Stimulated activated CD8-positive, alpha-beta memory T cell treated with anti-CD3 and anti-CD28 coated beads, Interleukin-15, amount 100 ng/mL, for 4 hours (primary cell): Measurements from ENCODE around the gene GNAT1.
"Not testable (repeated sequence)": the region's sequence is repeated elsewhere in the genome, so short reads cannot be mapped to it uniquely, and the experiment has no call there.

Experiments
- DNase-seq, 2 donors: peaks; one replicate each; pipeline ENCODE4 v3.0.0-alpha.2; 2020; ENCODE audit warnings: low read depth in 2 of 2

Gene GNAT1

DNA sequence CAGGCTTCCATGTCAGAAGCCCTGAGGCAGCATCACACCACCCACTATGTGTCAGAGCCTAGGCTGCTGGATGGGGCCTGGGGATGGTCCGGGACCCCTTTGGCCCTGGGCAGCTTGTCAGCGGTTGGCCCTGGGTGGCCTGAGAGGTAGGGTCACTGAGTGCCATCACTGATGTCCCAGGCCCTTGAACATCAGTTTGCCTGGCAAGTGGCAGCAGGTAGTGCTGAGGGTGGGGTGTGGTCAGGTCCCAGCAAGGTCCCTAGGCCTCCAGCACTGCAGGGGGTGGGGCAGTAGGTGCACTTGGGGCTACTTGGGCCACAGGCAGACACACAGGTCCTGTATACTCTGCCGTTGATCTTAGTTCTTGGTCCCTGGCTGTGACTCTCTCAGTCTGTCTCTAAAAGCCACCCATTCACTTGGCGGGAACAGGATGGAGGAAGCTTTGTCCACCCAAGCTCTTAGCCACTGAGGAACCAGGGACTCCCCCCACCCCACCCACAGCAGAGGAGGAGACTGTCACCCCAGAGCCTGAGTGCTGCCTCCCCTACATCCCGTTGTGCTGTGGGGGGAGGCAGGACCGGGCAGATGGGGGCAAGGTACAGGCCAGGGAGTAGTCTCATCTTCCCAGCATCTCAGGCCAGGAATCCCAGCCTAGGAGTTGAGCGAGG, 50.4 kb downstream of the GNAT1 start:
- no peak for DNase-seq

DNA sequence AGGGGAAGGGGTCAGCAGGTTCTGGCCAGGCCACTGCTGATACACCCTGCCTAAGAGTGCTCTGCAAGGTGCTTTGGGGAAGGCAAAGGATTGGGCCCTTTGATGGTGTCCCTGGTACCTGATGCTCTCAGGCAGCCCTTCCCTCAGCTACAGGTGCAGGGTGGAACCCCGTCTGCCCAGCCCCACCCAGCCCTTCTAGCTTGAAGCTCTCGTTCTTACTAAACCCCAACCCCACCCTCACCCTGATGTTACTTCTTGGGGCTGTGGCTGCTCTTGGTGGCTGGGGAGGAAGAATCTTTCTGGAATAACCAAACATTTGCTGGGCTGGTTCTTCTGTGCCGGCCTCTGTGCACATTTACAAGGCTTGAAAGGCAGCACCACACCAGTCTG, 51.0 kb downstream of the GNAT1 start:
- DNase-seq: no peak

DNA sequence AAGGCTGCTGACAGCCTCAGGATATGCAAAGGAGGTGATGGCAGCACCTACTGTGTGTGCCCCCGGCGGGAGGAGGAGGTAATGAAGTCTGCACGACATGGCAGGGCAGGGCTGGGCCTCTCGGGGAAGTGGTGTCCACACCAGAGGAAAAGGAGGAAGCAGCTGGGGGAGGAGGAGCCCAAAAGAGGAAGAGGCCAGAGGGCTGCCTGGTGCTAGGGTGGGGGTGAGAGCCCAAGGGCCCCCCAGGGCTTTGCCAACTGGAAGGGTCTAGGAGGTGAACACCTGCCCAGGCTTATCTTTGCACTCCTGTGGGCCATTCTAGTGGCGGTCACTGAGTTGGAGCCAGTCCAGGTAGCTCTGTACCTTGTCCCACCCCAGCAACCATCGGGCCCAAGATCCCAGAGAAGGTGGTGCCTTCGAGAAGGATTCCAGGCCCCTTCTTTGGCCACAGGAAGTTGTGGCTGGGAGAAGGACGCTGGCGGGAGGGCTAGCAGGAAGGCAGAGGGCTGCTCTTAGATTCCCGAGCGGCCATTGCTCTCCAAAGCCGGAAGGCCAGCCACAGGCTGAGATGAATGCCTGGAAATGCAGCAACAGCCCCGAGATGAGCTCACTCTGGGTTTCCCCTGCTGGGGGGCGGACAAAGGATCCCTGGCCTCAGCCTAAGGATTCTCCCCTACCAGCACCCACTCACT, 51.6 kb downstream of the GNAT1 start:
- no peak for DNase-seq

DNA sequence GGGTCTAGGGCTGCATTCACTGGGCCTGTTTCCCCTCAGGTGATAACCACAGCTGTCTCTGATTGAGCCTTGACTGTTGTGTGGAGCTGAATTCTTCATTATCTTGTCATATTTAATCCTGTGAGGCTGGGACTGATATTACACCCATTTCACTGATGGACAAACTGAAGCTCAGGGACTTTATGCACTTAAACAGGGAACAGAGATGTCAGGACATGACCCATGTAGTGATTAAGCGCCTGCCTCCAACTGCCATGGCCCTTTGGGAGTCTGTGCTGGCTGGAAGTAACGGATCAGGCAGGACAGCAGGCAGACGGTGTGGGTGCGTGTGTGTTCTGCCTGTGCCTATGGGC, 52.1 kb downstream of the GNAT1 start:
- no peak for DNase-seq

DNA sequence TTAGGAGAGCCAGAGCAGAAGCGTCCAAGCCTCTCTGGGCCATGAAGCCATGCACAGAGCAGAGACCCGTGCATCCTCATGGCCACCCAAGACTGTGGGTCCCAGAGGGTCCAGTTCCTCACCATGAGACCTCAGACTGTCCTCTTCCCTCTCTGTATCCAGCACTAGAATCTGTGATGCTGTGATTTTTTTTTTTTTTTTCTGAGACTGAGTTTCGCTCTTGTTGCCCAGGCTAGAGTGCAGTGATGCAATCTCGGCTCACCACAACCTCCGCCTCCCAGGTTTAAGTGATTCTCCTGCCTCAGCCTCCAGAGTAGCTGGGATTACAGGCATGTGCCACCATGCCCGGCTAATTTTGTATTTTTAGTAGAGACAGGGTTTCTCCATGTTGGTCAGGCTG, 53.4 kb downstream of the GNAT1 start:
- not testable (repeated sequence) for DNase-seq

DNA sequence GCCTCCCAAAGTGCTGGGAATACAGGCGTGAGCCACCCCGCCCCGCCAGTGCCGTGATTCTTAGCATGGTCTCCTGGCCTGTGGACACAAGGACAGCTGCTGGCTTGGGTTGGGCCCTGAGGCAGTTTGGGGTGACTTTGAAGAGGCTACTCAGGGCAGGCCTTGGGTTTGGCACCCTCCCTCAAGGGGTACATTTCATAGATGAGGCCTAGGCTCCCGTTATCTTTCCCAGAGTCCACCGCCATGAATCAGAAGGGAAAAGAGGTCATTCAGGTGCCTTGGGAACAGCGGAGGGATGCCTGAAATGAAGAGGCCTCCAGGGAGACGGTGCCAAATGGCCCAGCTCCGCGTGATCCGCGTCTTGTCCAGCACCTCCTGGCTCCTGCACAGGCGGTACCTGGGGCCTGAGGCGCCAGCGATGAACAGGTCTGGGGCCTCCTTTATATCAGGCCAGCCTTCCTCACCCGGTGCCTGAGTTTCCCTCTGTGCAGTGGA, 53.9 kb downstream of the GNAT1 start:
- no peak for DNase-seq

DNA sequence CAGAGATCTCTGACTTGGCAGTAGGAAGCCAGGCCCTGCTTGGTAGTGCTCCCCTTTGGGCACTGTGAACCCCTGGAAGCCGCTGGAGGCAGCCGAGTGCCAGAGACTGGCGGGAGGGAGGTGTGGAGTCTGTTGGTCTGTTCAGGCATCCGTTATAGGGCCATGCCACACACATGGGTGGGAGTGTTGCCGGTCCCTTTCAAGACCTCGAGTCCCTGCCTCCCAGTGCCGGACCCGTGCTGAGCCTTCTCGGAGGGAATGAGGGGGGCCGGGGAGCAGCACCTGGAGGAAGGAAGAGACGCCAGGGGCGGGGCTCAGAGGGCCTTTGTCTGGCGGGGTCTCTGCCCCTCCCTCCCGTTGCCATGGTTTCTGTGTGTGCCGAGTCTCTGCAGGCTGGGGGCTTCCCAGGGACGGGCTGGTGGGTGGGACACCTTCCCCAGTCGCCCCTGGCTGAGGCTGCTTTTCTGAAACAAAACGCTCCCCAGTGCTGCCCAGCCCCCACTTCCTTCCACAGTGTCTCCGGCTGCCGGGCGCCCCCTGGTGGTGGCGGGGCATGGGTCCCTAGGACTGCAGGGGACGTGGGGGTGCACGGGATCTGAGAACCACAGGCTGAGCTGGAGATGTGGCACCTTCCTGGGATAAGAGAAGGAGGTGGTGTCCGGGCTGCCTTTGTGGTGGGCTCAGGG, 54.6 kb downstream of the GNAT1 start:
- DNase-seq: peak; percentile 79 to 85

DNA sequence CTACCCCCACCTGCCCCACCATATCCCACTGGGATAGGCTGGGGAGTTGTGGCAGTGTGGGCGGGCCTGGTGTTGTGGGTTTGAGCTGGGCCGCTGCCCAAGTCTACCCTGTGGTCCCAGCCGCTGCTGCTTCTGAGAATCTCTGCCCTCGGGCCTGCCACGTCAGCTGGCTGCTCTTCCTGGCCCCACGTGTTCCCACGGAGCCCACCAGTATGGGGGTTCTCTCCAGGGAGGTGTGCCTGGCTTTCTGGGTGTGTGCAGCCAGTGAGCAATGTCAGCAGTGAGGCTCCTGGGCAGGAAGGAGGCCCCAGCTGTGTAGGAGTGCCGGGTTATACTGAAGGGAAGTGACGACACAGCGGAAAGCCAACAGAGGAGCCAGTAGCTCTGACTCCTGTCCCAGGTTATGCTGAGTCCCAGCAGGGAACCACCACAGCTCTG, 55.1 kb downstream of the GNAT1 start:
- peak; percentile 66 to 83 for DNase-seq
